SK-N-MC (cell line): ENCODE measurements around the gene ARHGAP18.

ENCODE experiments used
- EZH2 ChIP-seq: fragments of 200-600 bp; sonication (generic); IDR thresholded peaks from one replicate; pipeline ENCODE4 v1.6.1; 2017; ENCODE audit warnings: antibody characterized with exemption
- FOXP2 ChIP-seq: optimal IDR thresholded peaks from 2 replicates; pipeline ENCODE3; 2011; ENCODE audit warnings: mild to moderate bottlenecking, moderate library complexity; ENCODE audit not compliant: insufficient read depth; ENCODE audit errors: extremely low read length, control extremely low read depth

DNA sequence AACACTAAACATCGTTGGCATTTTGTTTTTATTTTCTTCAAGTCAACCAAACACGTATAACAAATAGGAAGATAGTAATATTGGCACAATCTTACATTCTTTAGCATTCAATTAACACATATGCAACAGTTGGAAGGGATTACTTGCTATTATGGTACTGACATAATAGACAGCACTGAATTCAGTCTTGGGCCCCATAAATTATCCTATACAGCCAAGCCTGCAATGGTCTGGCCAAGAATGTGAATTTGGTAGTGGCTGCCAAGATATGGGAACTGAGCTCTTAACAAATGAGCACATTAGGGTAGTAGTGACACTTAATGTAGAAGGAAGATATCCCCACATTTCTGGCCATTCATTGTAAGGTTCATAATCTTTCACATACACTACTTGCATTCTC is 44.8 kb upstream of the ARHGAP18 start:
- no peak for TF ChIP-seq FOXP2
- no peak for TF ChIP-seq EZH2
